Activated T-cell treated with anti-CD3 and anti-CD28 coated beads, Interleukin-2, amount 50 U/mL, for 72 hours (primary cell): ENCODE data around the gene TBC1D8. TPM values are rescaled to one million over a fixed set of nuclear protein-coding genes. Genes with fewer than 3 reads are reported as not detected.

Experiments
- ATAC-seq, 2 donors: fragments of 150-1000 bp; cut with Tn5 transposase; replicated peaks in 1 of 2; 2 replicates each; pipeline ENCODE4 v1.10.0; 2021; ENCODE audit warnings: moderate library complexity in 2 of 2, mild to moderate bottlenecking in 1 of 2
- DNase-seq, 2 donors: peaks; one replicate each; pipeline ENCODE4 v3.0.0; 2021 to 2022; ENCODE audit warnings: mixed read lengths in 1 of 2
- H3K27ac Mint-ChIP-seq: one replicate; pipeline ENCODE4 v1.8.0; 2022; ENCODE audit warnings: mild to moderate bottlenecking, moderate library complexity, mixed read lengths
- H3K27me3 Mint-ChIP-seq: one replicate; pipeline ENCODE4 v1.8.0; 2022; ENCODE audit warnings: low read depth, mixed read lengths
- H3K36me3 Mint-ChIP-seq, 2 donors: one replicate each; pipeline ENCODE4 v1.8.0; 2022; ENCODE audit warnings: mixed read lengths in 2 of 2, mild to moderate bottlenecking in 1 of 2; ENCODE audit not compliant: insufficient read depth in 2 of 2
- H3K4me1 Mint-ChIP-seq: one replicate; pipeline ENCODE4 v1.8.0; 2022; ENCODE audit warnings: low read depth, mixed read lengths
- H3K4me3 Mint-ChIP-seq, 2 donors: one replicate each; pipeline ENCODE4 v1.8.0; 2022; ENCODE audit warnings: mild to moderate bottlenecking in 2 of 2, mixed read lengths in 2 of 2, moderate library complexity in 2 of 2
- H3K9me3 Mint-ChIP-seq, 2 donors: one replicate each; pipeline ENCODE4 v1.8.0; 2022; ENCODE audit warnings: mixed read lengths in 2 of 2
- total RNA-seq, 2 donors: library from RNA; stranded (reverse); gene quantifications; one replicate each; pipeline ENCODE4 v1.2.3, GENCODE V29; 2022

TBC1D8 gene
- total RNA-seq, 2 donors from 2014 or later = 5.2 to 8.3 TPM

DNA sequence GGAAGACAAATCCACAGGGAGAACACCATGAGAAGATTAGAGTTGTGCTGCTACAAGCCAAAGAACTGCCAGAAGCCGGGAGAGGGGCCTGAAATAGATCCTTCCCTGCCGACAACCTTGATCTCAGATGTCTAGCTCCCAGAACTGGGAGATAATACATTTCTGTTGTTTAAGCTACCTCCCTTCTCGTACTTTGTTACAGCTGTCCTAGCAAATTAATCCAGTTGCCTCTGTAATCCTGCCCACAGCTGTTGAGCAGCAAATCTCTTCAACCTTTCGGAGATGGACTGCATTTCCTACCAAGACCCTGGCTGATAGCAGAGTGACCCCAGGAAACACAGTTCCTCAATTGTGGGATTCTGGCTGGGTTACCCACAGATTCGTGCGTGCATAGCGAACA, 2.6 kb upstream of the TBC1D8 start:
- Mint-ChIP-seq H3K27ac (no peak overlapping the region), H3K27me3 (peaks cover 38% of the 10 kb centered on the region), H3K36me3 (no peaks in the 10 kb centered on the region), H3K9me3 (no peaks in the 10 kb centered on the region), H3K4me1 (peaks cover 23% of the 10 kb centered on the region), H3K4me3 (no peak overlapping the region)
- ATAC-seq (no peak), DNase-seq (no peak)

DNA sequence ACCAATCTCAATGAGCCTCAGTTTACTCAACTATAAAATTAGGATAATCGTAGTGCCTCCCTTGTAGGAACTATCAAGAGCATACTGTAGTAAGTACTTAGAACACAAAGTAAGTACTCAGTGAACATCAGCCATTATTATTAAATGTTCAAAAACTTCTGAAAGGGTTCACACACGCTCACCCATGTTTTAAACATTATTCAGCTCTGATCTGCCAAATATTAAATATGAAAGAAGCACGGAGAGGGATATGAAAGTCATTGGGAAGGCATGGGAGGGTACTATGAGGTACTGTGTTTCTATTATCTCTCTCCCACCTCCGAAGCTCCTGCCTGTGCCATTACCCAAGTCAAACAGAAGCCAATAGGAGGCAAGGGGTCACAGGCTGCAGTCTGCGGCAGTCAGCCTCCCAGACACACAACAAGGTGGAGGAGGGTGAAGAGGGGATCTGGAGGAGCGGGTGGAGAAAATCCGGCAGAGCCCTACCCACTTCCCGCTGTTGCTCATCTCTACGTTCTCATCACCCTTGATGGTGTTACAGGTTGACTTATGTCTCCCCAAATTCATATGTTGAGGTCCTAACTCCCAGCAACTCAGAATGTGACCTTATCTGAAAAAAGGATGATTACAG, 2.0 kb upstream of the TBC1D8 start:
- no peak overlapping the region for H3K27ac Mint-ChIP-seq
- DNase-seq (no peak), ATAC-seq (no peak)
- no peaks in the 10 kb centered on the region for H3K36me3 Mint-ChIP-seq
- peaks cover 42% of the 10 kb centered on the region for H3K27me3 Mint-ChIP-seq
- H3K4me1 Mint-ChIP-seq = peaks cover 23% of the 10 kb centered on the region
- no peaks in the 10 kb centered on the region for H3K9me3 Mint-ChIP-seq
- no peak overlapping the region for H3K4me3 Mint-ChIP-seq

DNA sequence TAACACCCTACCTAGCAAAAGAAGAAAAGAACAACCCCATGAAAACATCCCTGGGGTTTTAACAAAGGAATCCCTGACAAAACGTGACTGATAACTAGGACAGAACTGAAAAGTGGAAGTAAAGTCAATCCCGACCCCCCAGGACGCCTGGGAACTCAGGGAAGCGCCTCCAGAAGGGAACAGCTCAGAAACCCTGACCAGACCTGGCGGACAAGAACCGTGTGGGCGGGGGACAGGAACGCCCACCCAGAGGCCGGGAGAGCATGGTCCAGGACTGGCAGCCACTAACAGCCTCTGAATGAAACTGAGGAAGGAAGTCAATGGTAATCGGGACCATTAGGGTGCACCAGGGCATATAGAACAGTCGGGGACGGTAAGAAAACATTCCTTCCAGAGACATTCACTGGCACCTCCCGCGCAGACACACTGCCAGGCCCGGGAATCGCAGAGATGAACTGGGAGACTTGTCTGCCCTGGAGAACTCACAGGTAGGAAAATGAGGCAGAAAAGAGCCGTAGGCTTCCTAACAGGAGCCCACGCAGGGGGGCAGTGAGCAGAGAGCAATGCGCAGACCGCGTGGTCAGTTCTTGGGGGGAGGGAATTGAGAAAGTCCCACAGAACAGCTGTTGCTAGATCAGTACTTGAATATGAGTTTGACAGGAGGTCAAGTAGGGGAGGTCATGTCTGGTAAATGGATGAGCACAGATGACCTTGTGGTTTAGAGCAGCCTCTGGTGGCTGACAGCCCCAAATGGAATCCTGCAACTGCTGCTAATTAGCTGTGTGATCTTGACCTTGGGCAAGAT, 1.3 kb upstream of the TBC1D8 start:
- no peak overlapping the region for H3K27ac Mint-ChIP-seq

DNA sequence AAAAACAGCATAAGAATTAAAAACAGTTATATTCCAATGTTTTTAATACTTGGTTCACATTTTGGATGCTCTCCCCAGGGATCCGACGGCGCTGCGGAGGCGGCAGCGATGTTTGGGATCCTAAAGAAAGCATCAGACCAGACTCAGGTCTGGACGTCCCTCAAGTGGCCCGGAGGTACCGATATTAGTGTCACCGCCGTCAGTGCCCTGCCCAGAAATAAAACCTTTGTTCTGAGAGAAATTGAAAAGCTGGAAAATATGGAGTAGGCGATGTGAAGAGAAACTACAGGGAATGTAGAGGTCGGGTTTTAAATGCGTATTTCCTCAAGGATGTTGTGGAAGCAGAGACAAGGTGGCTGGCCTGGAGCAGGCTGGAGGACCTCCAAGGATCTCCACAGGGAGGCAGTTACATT, 683 bp upstream of the TBC1D8 start:
- peaks cover 55% of the 10 kb centered on the region for H3K27me3 Mint-ChIP-seq
- no peaks in the 10 kb centered on the region for H3K36me3 Mint-ChIP-seq
- peak in 1 of 2 donors; percentile 5 for DNase-seq
- ATAC-seq = no peak
- peak overlapping the region; percentile 66 to 86 for H3K4me3 Mint-ChIP-seq
- H3K27ac Mint-ChIP-seq = no peak overlapping the region
- no peaks in the 10 kb centered on the region for H3K9me3 Mint-ChIP-seq
- H3K4me1 Mint-ChIP-seq = peaks cover 23% of the 10 kb centered on the region

More for the DNA sequence above, 1.3 kb upstream of the TBC1D8 start:
- peaks cover 49% of the 10 kb centered on the region for H3K27me3 Mint-ChIP-seq
- H3K36me3 Mint-ChIP-seq = no peaks in the 10 kb centered on the region
- peak; percentile 11 to 14 for DNase-seq
- H3K9me3 Mint-ChIP-seq = no peaks in the 10 kb centered on the region
- H3K4me1 Mint-ChIP-seq = peaks cover 23% of the 10 kb centered on the region
- ATAC-seq = peak; percentile 16 to 34
- H3K4me3 Mint-ChIP-seq = peak overlapping the region; percentile 66 to 86

DNA sequence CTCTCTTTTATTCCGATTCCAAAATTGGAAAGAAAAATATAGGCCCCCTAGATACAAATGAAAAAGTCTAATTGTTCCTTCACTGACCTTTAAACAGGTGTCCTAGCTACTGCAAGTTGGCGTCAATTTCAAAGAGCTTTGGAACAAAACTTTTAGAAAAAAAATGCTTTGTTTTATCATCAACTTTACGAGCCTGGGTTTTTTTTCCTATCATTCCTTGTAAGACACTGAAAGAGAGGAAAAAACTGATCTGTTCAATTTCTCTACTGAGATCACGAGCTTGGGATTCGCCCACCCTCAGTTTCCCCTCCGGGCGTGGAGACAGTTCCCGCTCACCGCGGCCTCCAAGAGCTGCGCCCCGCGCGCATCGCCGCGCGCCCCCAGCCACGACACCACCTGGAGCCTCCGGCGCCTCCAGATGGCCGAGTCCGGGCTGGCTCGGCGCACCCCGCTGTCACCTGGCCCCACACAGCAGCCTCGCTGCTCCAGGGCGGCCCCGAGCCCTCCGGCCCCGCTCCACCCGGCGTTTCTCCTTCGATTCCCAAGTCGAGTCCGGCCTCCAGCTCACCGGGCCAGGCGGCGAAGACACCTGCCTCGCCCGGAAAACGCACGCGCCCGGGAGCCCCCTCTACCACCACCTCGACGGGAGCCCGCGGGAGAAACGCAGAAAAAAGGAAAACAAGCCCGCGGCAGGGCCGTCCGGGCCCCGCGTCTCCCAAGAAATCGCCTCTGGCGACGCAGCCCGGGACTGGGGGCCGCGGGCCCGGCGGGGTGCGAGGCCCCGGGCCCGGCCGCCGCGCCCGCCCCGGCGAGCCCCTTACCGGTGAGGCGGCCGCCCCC, 656 bp downstream of the TBC1D8 start:
- DNase-seq = peak; percentile 23 to 29
- Mint-ChIP-seq H3K36me3 (no peaks in the 10 kb centered on the region), H3K9me3 (no peaks in the 10 kb centered on the region), H3K4me1 (peaks cover 23% of the 10 kb centered on the region), H3K27me3 (peaks cover 59% of the 10 kb centered on the region), H3K4me3 (peak overlapping the region; percentile 78 to 83), H3K27ac (no peak overlapping the region)
- peak; percentile 41 to 43 for ATAC-seq

DNA sequence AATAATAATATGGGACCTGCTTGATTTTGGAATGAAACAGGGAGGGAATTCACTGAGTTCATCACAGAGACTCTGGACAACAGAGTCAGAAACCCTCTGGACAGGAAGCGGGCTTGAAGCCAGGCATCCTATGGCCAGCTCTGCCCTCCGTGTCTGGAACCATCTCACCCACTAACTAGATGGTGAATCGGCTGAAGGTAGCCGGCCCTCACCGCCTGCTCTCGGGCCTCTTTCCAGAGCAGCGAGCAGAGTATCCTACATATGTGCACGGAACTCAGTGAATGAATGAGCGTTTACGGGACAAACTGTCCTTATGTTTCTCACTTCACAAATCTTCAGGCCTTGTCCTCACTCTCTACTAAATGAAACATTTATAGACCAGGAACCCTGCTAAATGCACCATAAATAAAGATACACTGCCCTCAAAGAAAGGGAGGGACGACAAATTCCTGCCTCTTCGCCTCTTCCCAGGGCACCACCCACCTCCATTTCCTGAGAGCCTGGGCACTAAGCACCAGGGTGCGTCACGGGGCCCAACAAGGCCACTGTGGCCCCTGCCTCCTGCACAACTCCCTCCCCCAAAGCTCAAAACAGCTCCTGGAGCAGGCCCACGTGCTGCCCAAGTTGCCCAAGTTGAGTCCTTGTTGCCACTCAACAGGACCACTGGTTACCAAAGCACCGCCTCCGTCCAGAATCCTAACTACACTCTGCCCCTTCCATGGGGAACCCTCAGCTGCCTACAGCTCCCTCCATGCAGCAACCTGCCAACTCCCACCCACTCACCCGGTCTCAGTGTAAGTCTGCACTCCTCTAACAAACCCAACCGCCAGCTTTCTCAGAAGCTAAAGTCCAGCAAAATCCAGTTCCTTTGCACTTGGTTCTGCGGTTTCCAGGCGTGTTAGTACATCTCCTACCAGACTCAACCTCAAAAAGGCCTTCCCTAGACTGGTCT, 1.7 kb downstream of the TBC1D8 start:
- no peak for ATAC-seq
- peaks cover 59% of the 10 kb centered on the region for H3K27me3 Mint-ChIP-seq
- no peak for DNase-seq
- H3K4me3 Mint-ChIP-seq = peak overlapping the region; percentile 78 to 83
- no peaks in the 10 kb centered on the region for H3K36me3 Mint-ChIP-seq
- H3K27ac Mint-ChIP-seq = no peak overlapping the region
- H3K9me3 Mint-ChIP-seq = no peaks in the 10 kb centered on the region
- H3K4me1 Mint-ChIP-seq = peaks cover 23% of the 10 kb centered on the region

DNA sequence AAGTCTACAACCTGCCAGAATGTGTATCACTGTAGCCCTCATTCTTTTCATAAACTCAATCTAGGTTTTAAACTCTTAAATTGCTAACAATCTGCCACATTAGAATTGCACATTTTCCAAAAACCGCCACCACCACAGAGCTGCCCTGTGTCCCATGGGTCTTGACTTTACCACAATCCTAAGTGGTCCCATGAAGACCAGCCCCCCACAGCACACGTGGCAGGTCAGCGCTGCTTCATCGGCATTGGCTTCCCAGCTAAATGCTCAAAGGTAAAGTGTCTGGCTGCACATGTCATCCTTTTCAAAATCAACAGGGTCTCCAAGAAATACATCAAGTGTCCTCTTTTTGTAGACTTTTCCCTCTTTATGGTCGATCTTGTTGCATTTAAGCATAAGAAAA, 2.4 kb downstream of the TBC1D8 start:
- H3K27me3 Mint-ChIP-seq = peaks cover 64% of the 10 kb centered on the region
- H3K36me3 Mint-ChIP-seq = no peaks in the 10 kb centered on the region
- no peak overlapping the region for H3K27ac Mint-ChIP-seq
- H3K4me3 Mint-ChIP-seq = no peak overlapping the region
- H3K9me3 Mint-ChIP-seq = no peaks in the 10 kb centered on the region
- ATAC-seq (no peak), DNase-seq (no peak)
- H3K4me1 Mint-ChIP-seq = peaks cover 23% of the 10 kb centered on the region

DNA sequence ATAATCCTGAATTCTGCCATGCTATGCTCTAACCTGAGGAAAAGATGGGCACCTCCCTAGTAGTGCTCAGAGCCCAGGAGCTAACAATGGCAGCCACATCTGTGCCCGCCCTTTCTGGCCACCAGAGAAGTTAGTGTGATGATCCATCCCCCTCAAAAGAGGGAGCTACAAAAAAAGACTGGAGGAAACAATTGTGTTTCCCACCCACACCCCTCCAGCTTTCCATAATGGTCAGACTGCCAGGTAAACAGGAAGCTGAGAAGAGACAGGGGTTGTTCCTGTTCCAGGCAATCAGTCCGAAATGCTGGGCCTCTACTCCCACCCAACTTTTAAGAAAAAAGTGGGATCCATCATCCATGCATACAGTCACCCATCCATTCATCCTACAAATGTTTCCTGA, 3.2 kb downstream of the TBC1D8 start:
- Mint-ChIP-seq H3K27me3 (peaks cover 59% of the 10 kb centered on the region), H3K36me3 (no peaks in the 10 kb centered on the region)

DNA sequence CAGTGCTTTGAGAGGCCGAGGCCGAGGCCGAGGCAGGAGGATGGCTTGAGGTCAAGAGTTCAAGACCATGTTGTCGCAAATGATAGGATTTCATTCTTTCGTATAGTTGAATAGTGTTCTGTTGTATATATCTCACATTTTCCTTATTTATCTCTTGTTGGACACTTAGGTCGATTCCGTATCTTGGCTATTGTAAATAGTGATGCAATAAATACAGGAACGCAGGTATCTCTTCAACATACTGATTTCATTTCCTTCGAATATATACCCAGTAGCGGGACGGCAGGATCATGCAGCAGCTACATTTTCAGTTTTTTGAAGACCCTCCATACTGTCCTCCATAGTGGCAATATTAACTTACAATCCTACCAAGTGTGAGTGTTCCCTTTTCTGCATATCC, 4.1 kb downstream of the TBC1D8 start:
- Mint-ChIP-seq H3K4me1 (peaks cover 15% of the 10 kb centered on the region), H3K9me3 (no peaks in the 10 kb centered on the region), H3K36me3 (no peaks in the 10 kb centered on the region), H3K27ac (no peak overlapping the region), H3K4me3 (no peak overlapping the region), H3K27me3 (peaks cover 56% of the 10 kb centered on the region)
- DNase-seq = no peak
- ATAC-seq = no peak

More for the DNA sequence above, 3.2 kb downstream of the TBC1D8 start:
- DNase-seq = no peak
- Mint-ChIP-seq H3K9me3 (no peaks in the 10 kb centered on the region), H3K4me3 (no peak overlapping the region), H3K27ac (no peak overlapping the region), H3K4me1 (peaks cover 23% of the 10 kb centered on the region)
- ATAC-seq = no peak

DNA sequence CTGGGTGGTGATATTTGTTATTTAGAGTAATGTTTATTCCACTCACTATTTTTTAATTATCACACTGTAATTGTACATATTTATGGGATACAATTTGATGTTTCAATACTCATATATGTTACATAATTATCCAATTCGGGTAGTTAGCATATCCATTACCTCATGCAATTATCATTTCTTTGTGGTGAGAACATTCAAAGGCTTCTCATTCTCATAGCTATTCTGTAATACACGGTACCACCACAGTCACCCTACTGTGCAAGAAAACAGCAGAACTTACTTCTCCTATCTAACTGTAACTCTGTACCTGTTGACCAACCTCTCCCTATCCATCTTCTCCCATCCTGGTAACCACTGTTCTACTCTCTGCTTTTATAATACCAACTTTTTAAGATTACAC, 4.6 kb downstream of the TBC1D8 start:
- Mint-ChIP-seq H3K4me3 (no peak overlapping the region), H3K27ac (no peak overlapping the region), H3K9me3 (no peaks in the 10 kb centered on the region), H3K36me3 (no peaks in the 10 kb centered on the region), H3K27me3 (peaks cover 55% of the 10 kb centered on the region), H3K4me1 (peaks cover 10% of the 10 kb centered on the region)
- no peak for ATAC-seq
- no peak for DNase-seq

DNA sequence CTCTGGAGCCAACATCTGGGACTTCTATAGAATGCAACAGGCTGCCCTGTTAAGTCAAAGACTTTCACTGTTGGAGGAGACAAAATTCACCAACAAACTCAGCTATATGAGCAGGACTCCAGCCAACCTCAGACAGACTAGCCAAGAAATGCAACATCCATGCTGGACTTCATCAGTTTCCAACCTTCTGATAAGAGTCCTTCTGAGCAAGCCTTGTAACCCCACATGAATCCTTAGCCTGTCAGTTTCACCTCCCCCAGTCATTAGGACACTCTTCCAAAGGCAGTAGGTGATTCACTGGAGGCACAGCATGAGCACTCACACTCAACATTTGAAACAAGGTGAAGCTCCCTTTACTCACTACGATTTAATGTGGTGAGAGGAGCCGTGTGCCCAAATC, 5.8 kb downstream of the TBC1D8 start:
- DNase-seq (no peak), ATAC-seq (no peak)
- Mint-ChIP-seq H3K27me3 (peaks cover 58% of the 10 kb centered on the region), H3K9me3 (no peaks in the 10 kb centered on the region), H3K4me1 (peaks cover 9% of the 10 kb centered on the region), H3K36me3 (no peaks in the 10 kb centered on the region), H3K27ac (no peak overlapping the region), H3K4me3 (no peak overlapping the region)

DNA sequence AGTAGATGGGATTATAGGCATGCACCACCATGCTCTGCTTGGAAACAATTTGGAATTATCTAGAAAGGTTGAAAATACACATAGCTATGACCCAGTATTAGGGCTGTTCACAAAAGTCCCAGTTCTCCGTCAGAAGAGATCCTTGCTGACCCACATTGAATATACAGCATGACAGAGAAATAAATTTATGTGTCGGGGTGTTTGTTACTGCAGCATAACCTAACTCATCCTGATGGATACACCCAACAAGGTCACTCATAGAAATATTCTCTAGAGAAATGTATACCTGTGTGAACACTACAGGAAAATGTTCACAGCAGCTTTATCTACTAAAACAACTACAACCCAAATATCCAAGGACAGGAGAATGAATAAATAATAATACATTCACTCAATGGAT, 9.0 kb downstream of the TBC1D8 start:
- Mint-ChIP-seq H3K27ac (no peak overlapping the region), H3K36me3 (no peaks in the 10 kb centered on the region), H3K4me1 (no peaks in the 10 kb centered on the region)

More for the DNA sequence above, 9.0 kb downstream of the TBC1D8 start:
- no peaks in the 10 kb centered on the region for H3K9me3 Mint-ChIP-seq
- peaks cover 42% of the 10 kb centered on the region for H3K27me3 Mint-ChIP-seq
- ATAC-seq (no peak), DNase-seq (no peak)
- H3K4me3 Mint-ChIP-seq = no peak overlapping the region
